Upper lobe of left lung (tissue), 6 donors: ENCODE measurements around the gene OPTC. TPM values are rescaled to one million over a fixed set of nuclear protein-coding genes. Genes with fewer than 3 reads are reported as not detected.
A peak's percentile ranks its signal among the peaks of the same experiment; 100 is the strongest.

Experiments used
- ATAC-seq, 2 donors: fragments of 200-7000 bp; cut with Tn5 transposase; one replicate each; pipeline ENCODE4 v1.9.1; 2022; ENCODE audit warnings: mild to moderate bottlenecking in 2 of 2, moderate library complexity in 2 of 2; ENCODE audit not compliant: low FRiP score in 2 of 2
- DNase-seq, 2 donors: peaks; one replicate each; pipeline ENCODE4 v3.0.0-alpha.2; 2019 to 2020
- H3K27ac ChIP-seq, 4 donors: fragments of 200-600 bp; sonication (generic); one replicate each; pipeline ENCODE4 v1.5.1; 2016 to 2019
- H3K27me3 ChIP-seq, 4 donors: fragments of 200-600 bp; sonication (generic); one replicate each; pipeline ENCODE4 v1.5.1; 2017 to 2019
- H3K36me3 ChIP-seq, 4 donors: fragments of 200-600 bp; sonication (generic); one replicate each; pipeline ENCODE4 v1.5.1; 2016 to 2019
- H3K4me1 ChIP-seq, 4 donors: fragments of 200-600 bp; sonication (generic); one replicate each; pipeline ENCODE4 v1.5.1; 2018 to 2019
- H3K4me3 ChIP-seq, 4 donors: fragments of 200-600 bp; sonication (generic); one replicate each; pipeline ENCODE4 v1.5.1; 2017 to 2019; ENCODE audit warnings: mild to moderate bottlenecking in 2 of 4, moderate library complexity in 1 of 4
- H3K9me3 ChIP-seq, 4 donors: fragments of 200-600 bp; sonication (generic); one replicate each; pipeline ENCODE4 v1.5.1; 2018 to 2019
- EP300 ChIP-seq, 4 donors: sonication (generic); formaldehyde crosslinking; IDR thresholded peaks; one replicate each; pipeline ENCODE4 v1.5.1; 2017; ENCODE audit warnings: antibody characterized with exemption in 4 of 4, control low read depth in 2 of 4
- POLR2A ChIP-seq, 4 donors: fragments of 450-650 bp; IDR thresholded peaks; one replicate each; pipeline ENCODE4 v1.5.1; 2016 to 2017; ENCODE audit warnings: antibody characterized with exemption in 4 of 4, mild to moderate bottlenecking in 2 of 4
- POLR2AphosphoS5 ChIP-seq, 2 donors: sonication (generic); formaldehyde crosslinking; IDR thresholded peaks; one replicate each; pipeline ENCODE4 v1.5.1; 2017; ENCODE audit warnings: antibody characterized with exemption in 2 of 2
- WGBS, 2 donors: methylation state at CpG; one replicate each; pipeline ENCODE4 v1.1.5; 2017 to 2018; 5-methylcytosine and 5-hydroxymethylcytosine counted together
- total RNA-seq, 6 donors: library from RNA; depleted of rRNA in 4 of 6; stranded (reverse); fragments of >200 nt in 4 of 6; gene quantifications; one replicate each; pipeline versions ENCODE4 v1.1.0 to v1.2.1, GENCODE V29; 2016 to 2021
- TF ChIP-seq, protein P1 (sequence below), 6 experiments: fragments of 450-650 bp in 4 of 6; fragments of 200-600 bp in 2 of 6; sonication (generic) in 2 of 6; IDR thresholded peaks; one replicate each; pipeline ENCODE4 v1.5.1; 2016 to 2019; ENCODE audit warnings: antibody characterized with exemption in 6 of 6
- donor health status: DM: no; HTN: no; CAD: no; lungs with moderate emphysema.
- donor health status: DM: no; HTN: yes; CAD: no; lungs with severe emphysema.

Gene OPTC
- total RNA-seq, 6 donors from 2014 or later: not detected

DNA sequence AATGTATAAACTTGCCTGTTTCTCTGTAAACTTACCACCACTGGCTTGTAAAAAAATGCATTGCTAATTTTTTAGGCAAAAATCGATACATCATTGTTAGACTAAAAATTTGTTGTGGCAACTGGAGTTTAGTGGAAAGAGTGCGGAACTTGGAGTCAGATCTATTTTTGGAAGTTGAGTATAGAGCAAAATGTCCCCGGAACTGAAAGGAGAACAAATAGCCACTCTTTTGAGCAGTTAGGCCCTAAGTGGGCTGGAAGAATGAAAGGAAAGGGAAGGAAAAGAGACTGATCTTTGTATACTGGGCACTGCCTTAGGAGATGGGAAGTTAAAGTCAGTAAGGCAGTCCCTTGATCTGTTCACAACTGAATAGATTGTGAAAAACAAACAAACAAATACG lies 30.2 kb downstream of the OPTC start:
- no peaks in the 10 kb centered on the region for H3K36me3 ChIP-seq
- WGBS, 2 donors: 73 to 78% methylated on average over 4 of the region's 4 CpGs
- H3K4me1 ChIP-seq: peaks cover 0 to 12% (median 9%) of the 10 kb centered on the region in 4 donors
- H3K9me3 ChIP-seq: no peaks in the 10 kb centered on the region
- peak in 1 of 2 donors; percentile 39 for ATAC-seq
- no peak for DNase-seq
- H3K4me3 ChIP-seq: no peak overlapping the region
- no peak for TF ChIP-seq POLR2AphosphoS5 (IDR thresholded peaks at IDR 0.05)
- no peak overlapping the region for H3K27ac ChIP-seq
- H3K27me3 ChIP-seq: no peaks in the 10 kb centered on the region

DNA sequence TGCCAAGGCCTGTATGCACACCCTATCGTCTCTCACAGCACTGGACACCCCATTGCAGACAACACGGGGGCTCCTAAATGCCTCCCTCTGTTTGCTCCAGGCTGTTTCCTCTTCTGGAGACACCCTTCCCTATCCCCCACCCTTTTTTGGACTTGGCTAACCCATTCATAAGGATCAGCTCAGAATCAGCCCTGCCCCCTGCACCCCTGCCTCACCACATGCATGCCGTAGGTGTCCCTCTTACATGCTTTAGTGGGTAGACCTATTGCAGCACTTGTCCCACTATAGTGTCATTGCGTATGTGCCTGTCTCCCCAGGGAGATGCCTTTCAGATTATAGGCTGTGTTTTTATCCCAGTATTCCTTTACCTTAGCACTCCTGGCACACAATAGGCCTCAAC lies 30.9 kb downstream of the OPTC start:
- H3K4me1 ChIP-seq: peaks cover 0 to 12% (median 9%) of the 10 kb centered on the region in 4 donors
- H3K27me3 ChIP-seq: no peaks in the 10 kb centered on the region
- no peak for ATAC-seq
- WGBS, 2 donors: 83 to 93% methylated on average over 4 of the region's 4 CpGs
- H3K36me3 ChIP-seq: no peaks in the 10 kb centered on the region
- TF ChIP-seq, protein P1, sequence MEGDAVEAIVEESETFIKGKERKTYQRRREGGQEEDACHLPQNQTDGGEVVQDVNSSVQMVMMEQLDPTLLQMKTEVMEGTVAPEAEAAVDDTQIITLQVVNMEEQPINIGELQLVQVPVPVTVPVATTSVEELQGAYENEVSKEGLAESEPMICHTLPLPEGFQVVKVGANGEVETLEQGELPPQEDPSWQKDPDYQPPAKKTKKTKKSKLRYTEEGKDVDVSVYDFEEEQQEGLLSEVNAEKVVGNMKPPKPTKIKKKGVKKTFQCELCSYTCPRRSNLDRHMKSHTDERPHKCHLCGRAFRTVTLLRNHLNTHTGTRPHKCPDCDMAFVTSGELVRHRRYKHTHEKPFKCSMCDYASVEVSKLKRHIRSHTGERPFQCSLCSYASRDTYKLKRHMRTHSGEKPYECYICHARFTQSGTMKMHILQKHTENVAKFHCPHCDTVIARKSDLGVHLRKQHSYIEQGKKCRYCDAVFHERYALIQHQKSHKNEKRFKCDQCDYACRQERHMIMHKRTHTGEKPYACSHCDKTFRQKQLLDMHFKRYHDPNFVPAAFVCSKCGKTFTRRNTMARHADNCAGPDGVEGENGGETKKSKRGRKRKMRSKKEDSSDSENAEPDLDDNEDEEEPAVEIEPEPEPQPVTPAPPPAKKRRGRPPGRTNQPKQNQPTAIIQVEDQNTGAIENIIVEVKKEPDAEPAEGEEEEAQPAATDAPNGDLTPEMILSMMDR (IDR thresholded peaks at IDR 0.05): no peak
- TF ChIP-seq POLR2A (IDR thresholded peaks at IDR 0.05) (no peak), EP300 (IDR thresholded peaks at IDR 0.05) (no peak), POLR2AphosphoS5 (IDR thresholded peaks at IDR 0.05) (no peak)
- no peaks in the 10 kb centered on the region for H3K9me3 ChIP-seq
- no peak overlapping the region for H3K27ac ChIP-seq
- H3K4me3 ChIP-seq: no peak overlapping the region
- DNase-seq: no peak

DNA sequence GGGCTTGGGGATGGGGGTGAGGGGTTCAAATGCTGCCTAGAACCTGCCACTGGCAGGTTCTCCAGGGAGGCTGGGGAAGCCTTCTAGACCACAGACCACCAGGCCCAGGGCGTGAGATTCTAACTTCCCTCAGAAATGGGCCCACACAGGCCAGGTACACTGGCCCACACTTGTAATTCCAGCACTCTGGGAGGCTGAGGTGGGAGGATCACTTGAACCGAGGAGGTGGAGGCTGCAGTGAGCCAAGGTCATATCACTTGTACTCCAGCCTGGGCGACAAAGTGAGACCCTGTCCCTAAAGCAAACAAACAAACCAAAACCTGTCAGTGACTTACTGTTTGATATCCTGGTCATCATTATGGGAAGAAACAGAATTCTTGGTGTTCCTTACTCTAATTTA lies 31.7 kb downstream of the OPTC start:
- Histone ChIP-seq H3K4me3 (no peak overlapping the region), H3K4me1 (peaks cover 0 to 12% (median 7%) of the 10 kb centered on the region in 4 donors), H3K36me3 (no peaks in the 10 kb centered on the region), H3K27ac (no peak overlapping the region), H3K27me3 (no peaks in the 10 kb centered on the region), H3K9me3 (no peaks in the 10 kb centered on the region)
- 94 to 100% methylated on average over 1 to 3 of the region's 3 CpGs for WGBS, 2 donors
- no peak for ATAC-seq
- TF ChIP-seq POLR2A (IDR thresholded peaks at IDR 0.05) (no peak), POLR2AphosphoS5 (IDR thresholded peaks at IDR 0.05) (no peak), EP300 (IDR thresholded peaks at IDR 0.05) (no peak)
- TF ChIP-seq, protein P1 (IDR thresholded peaks at IDR 0.05): no peak
- no peak for DNase-seq

DNA sequence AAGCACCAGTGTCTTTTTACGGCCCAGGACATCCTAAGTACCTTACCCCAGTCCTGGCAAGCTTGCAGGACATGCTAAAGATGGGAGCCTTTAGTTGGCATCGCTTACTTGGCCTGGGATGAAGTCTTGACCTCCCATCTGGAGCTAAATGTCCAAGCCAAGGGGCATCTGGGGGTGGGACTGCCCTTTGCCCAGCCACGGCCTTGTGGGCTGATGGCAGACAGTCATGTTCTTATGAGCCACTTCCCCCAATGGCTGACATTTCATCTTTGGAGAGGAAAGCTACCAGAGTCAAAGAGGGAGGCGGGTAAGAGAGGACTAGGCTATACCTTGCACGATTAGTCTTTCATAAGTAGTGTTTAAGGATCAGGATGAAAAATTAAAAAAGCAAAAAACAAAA lies 32.2 kb downstream of the OPTC start:
- DNase-seq: no peak
- H3K36me3 ChIP-seq: no peaks in the 10 kb centered on the region
- no peaks in the 10 kb centered on the region for H3K27me3 ChIP-seq
- H3K4me1 ChIP-seq: peaks cover 0 to 9% (median 4%) of the 10 kb centered on the region in 4 donors
- no peak for ATAC-seq
- 89 to 92% methylated on average over 5 of the region's 5 CpGs for WGBS, 2 donors
- no peak overlapping the region for H3K27ac ChIP-seq
- H3K4me3 ChIP-seq: no peak overlapping the region
- no peaks in the 10 kb centered on the region for H3K9me3 ChIP-seq
- TF ChIP-seq, protein P1 (IDR thresholded peaks at IDR 0.05): no peak
- TF ChIP-seq POLR2A (IDR thresholded peaks at IDR 0.05) (no peak), POLR2AphosphoS5 (IDR thresholded peaks at IDR 0.05) (no peak)

DNA sequence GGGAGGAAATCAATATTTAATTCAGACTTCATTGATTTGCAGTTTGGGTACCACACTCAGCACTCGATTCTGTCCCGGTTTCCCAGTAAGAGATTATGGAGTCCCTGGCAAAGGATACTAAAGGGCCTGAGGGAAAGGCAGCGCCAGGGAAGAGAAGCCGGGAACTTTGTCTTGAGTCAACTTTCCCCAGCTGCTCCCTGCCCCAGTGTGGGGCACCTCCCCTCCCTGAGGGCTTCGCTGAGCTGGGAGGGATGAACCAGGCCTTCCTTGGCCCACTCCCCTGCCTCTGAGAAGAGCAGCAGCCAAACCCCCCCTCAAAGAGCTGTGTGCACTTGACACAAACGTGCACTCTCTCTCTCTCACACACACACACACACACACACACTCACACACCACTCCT lies 32.6 kb downstream of the OPTC start:
- Histone ChIP-seq H3K27me3 (no peaks in the 10 kb centered on the region), H3K9me3 (no peaks in the 10 kb centered on the region), H3K36me3 (no peaks in the 10 kb centered on the region), H3K27ac (no peak overlapping the region), H3K4me3 (no peak overlapping the region), H3K4me1 (peaks cover 0 to 4% (median 2%) of the 10 kb centered on the region in 4 donors)
- DNase-seq: no peak
- TF ChIP-seq, protein P1 (IDR thresholded peaks at IDR 0.05): no peak
- TF ChIP-seq POLR2AphosphoS5 (IDR thresholded peaks at IDR 0.05): no peak
- TF ChIP-seq EP300 (IDR thresholded peaks at IDR 0.05): no peak
- no peak for TF ChIP-seq POLR2A (IDR thresholded peaks at IDR 0.05)
- ATAC-seq: peak in 1 of 2 donors; percentile 33
- WGBS, 2 donors: 67 to 69% methylated on average over 6 of the region's 6 CpGs
